T-helper 1 cell treated with Interleukin-12 subunit alpha and Interleukin-12 subunit beta and Interleukin-4 antibody, amounts not matched to agents 30 μg/mL and 1 μg/mL, for 36 hours (primary cell): Measurements from ENCODE around the gene DGCR8.

Experiments used
- H3K27ac Mint-ChIP-seq: one replicate; pipeline ENCODE4 v1.8.0; 2021; ENCODE audit warnings: mild to moderate bottlenecking, mixed read lengths
- H3K27me3 Mint-ChIP-seq: one replicate; pipeline ENCODE4 v1.8.0; 2021; ENCODE audit warnings: low read depth, mixed read lengths
- H3K36me3 Mint-ChIP-seq: one replicate; pipeline ENCODE4 v1.8.0; 2021; ENCODE audit warnings: low read depth, mixed read lengths
- H3K4me1 Mint-ChIP-seq: one replicate; pipeline ENCODE4 v1.8.0; 2021; ENCODE audit warnings: low read depth, mixed read lengths
- H3K4me3 Mint-ChIP-seq: one replicate; pipeline ENCODE4 v1.8.0; 2021; ENCODE audit warnings: mild to moderate bottlenecking, moderate library complexity, mixed read lengths
- H3K9me3 Mint-ChIP-seq: one replicate; pipeline ENCODE4 v1.8.0; 2021; ENCODE audit warnings: mixed read lengths

The DGCR8 gene

DNA sequence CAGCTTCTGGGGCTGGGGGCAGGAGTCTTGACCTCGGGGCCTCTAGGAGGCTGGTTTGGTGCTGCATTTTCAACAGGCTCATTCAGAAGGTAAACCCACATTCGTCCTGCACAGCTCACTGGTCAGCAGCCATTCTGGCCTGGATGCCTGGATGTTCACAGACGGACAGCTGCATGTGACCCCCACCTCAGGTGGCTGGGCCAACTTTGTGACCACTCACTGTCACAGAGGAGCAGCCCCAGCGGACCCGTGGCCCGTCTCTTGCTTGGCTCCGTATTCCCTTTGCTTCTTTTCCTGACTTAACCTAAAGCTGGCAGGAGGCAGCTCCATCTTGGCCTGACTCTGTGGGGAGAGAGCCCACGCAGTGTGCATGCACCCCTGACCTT is 8.2 kb downstream of the DGCR8 start:
- no peak overlapping the region for H3K27ac Mint-ChIP-seq

DNA sequence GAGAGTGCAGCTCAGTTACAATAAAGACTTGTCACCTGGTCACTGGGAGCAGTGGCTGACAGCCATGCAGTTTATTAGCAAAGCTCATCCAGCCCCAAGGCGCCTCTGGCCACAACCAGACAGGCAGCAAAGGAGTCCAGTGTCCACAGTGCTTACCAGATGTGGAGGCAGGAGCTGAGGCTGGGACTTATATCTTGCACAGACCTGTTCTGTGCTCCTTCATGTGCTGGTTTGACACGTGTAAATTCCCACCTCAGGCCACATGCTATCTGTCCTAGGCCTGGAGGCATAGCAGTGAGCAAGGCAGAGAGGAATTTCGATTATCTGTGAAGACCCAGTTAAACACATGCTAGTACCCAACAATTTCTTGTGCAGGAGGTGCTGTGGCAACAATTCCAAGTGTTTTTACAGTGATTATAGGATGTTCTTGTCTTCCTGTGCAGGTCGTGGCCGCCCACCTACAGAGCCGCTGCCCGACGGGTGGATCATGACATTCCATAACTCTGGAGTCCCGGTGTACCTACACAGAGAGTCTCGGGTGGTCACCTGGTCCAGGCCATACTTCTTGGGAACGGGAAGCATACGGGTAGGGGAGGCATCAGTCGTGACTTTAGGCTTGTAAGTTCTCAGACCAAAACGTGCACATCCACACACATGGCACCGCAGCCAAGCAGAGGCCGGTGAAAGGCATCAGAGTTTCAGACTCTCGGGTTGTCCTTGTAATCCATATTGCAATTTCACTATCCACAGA is 9.4 kb downstream of the DGCR8 start:
- H3K9me3 Mint-ChIP-seq = no peaks in the 10 kb centered on the region
- no peaks in the 10 kb centered on the region for H3K27me3 Mint-ChIP-seq
- peaks cover 21% of the 10 kb centered on the region for H3K4me1 Mint-ChIP-seq
- no peak overlapping the region for H3K27ac Mint-ChIP-seq
- H3K4me3 Mint-ChIP-seq = no peak overlapping the region
- peaks cover 50% of the 10 kb centered on the region for H3K36me3 Mint-ChIP-seq

More for the DNA sequence above, 8.2 kb downstream of the DGCR8 start:
- H3K9me3 Mint-ChIP-seq = no peaks in the 10 kb centered on the region
- no peak overlapping the region for H3K4me3 Mint-ChIP-seq
- peaks cover 26% of the 10 kb centered on the region for H3K4me1 Mint-ChIP-seq
- H3K27me3 Mint-ChIP-seq = no peaks in the 10 kb centered on the region
- H3K36me3 Mint-ChIP-seq = peaks cover 41% of the 10 kb centered on the region

DNA sequence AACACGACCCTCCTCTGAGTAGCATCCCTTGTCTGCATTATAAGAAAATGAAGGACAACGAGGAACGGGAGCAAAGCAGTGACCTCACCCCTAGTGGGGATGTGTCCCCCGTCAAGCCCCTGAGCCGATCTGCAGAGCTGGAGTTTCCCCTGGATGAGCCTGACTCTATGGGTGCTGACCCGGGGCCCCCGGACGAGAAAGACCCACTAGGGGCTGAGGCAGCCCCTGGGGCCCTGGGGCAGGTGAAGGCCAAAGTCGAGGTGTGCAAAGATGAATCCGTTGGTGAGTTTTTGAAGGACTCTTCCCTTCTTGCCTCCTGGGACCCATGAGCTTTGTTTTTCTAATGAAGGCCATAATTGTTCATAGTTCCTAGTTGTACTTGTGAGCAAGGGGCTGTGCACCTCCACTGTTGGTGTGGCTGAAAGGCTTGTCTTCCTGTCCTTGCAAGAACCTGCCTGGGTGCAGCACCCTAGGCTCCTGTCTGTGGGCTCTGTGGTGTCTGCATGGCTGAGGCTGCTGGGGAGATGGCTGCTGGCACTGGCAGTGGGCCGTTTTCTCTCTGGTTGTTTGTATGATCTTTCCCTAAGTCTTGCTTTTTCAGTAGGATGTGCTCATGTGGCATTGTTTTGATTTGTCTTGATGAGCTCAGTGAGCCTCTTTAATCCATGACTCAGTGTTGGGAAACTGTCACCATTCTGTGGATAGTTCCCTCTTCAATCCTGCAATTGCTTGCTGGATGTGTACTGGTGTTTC is 10.1 kb downstream of the DGCR8 start:
- H3K27ac Mint-ChIP-seq = no peak overlapping the region
- no peaks in the 10 kb centered on the region for H3K9me3 Mint-ChIP-seq
- no peaks in the 10 kb centered on the region for H3K27me3 Mint-ChIP-seq
- H3K4me1 Mint-ChIP-seq = peaks cover 16% of the 10 kb centered on the region
- peaks cover 55% of the 10 kb centered on the region for H3K36me3 Mint-ChIP-seq
- no peak overlapping the region for H3K4me3 Mint-ChIP-seq

DNA sequence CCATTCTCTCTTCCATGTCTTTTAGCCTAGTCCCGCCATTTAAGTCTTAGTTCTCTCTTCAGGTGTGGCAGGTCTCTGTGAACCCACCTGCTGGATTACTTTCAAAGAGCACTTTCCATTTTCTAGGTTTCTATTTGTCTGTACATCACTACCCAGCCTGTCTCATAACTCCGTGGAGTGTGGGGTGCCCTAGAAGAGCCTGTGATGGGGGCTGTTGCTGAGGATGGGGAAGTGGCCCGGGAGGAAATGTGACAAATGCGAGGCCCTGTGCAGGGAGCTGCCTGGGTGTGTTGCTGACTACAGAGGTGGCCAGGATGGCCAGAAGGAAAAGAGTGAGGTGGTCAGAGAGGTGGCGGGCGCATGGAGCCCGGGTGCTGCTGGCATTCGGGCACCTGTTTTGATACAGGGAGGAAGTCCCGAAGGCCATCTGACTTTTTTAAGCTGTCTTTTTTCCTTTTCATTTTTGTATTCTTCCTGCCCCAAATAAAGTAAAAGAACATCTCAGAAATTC is 10.7 kb downstream of the DGCR8 start:
- Mint-ChIP-seq H3K27me3 (no peaks in the 10 kb centered on the region), H3K9me3 (no peaks in the 10 kb centered on the region), H3K36me3 (peaks cover 59% of the 10 kb centered on the region), H3K4me3 (no peak overlapping the region), H3K4me1 (peaks cover 18% of the 10 kb centered on the region), H3K27ac (peak overlapping the region; percentile 1)

DNA sequence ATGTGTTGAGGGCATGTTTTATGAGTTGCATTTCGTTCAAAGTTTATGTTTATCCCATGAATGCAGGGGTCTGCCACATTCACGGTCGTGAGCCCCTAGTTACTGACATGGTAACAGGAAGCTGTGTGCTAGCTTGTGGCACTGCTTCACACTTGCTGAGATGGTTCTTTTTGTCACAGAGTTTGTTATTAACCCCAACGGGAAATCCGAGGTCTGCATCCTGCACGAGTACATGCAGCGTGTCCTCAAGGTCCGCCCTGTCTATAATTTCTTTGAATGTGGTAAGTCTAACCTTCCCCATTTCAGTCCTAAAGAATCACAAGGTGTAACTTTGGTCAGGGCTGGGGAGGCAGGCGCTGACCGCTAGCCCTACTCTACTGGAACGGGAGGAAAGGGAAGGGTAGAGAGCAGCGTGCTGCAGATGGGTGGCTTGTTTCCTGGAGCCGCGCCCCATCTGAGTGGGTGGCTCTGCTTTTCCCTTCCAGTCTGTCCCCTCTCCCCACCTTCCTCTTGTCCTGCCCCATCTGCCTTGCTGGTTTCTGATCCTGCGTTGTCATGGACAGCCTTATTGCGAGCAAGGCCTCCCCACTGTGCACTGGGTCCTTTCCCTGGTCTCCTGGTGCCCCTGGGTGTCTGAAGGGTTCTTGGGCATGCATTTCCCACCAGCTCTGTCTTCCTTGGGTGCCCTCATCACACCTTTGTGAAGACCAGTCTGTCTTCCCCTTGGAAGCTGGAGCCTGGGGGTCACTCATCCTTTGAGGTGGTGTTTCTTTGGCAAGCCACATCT is 11.8 kb downstream of the DGCR8 start:
- Mint-ChIP-seq H3K27me3 (no peaks in the 10 kb centered on the region), H3K4me3 (no peak overlapping the region), H3K36me3 (peaks cover 62% of the 10 kb centered on the region), H3K9me3 (no peaks in the 10 kb centered on the region), H3K27ac (no peak overlapping the region), H3K4me1 (peaks cover 15% of the 10 kb centered on the region)

DNA sequence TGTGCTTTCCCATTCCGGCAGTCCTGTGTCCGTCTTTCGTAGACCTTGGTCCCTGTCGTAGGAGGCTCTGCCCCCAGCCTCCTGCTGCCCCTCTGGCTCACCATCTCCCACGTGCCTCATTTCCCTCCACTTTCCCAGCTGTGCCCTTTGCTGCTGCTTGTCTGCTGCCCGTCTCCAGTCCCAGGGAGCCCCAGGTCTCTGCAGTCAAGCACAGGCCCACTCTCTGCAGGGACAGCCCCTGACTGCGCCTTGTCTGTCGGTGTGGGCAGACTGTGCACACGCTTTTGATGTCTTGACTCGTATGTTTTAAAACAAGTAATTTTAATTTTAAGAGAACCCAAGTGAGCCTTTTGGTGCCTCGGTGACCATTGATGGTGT is 12.4 kb downstream of the DGCR8 start:
- H3K4me3 Mint-ChIP-seq = no peak overlapping the region
- peaks cover 62% of the 10 kb centered on the region for H3K36me3 Mint-ChIP-seq
- H3K27ac Mint-ChIP-seq = no peak overlapping the region

DNA sequence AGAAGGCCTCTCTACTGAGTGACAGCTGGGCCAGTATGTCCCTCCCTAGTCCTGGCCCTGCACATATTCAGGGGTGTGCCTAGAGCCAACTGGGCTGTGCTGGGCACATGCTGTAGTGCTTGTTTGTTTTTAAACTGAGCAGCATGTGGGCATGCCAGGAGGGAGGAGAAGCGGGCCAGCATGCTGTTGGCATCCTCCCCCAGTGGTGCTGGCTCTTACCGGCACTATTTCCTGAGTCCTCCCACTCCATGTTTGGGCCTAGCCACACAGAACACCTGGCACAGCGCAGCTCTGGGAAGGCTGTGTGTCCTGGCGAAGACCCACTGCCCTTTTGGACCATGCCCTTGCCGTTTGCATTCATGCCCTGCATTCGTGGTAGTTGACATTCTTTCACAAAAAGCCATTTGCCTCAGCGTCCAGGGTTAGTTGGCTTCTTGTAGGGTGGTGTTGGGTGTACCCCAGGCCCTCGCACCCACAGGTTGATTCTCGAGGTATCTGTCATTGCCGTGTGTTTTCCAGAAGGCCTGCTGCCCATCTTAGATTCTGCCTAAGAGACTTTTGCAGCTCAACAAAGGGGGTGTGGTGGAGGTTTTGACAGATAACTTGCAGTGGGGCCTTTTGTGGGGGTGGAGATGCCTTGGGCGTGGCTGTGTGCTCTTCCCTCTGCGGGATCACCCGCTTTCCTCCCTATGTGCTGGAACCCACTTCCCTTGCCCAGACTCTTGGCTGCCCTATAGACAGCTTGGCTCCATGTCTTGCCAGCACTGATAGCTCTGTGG is 13.6 kb downstream of the DGCR8 start:
- Mint-ChIP-seq H3K4me1 (peaks cover 16% of the 10 kb centered on the region), H3K27ac (no peak overlapping the region), H3K36me3 (peaks cover 63% of the 10 kb centered on the region), H3K27me3 (no peaks in the 10 kb centered on the region), H3K9me3 (no peaks in the 10 kb centered on the region), H3K4me3 (no peak overlapping the region)

More for the DNA sequence above, 12.4 kb downstream of the DGCR8 start:
- Mint-ChIP-seq H3K4me1 (peaks cover 15% of the 10 kb centered on the region), H3K27me3 (no peaks in the 10 kb centered on the region), H3K9me3 (no peaks in the 10 kb centered on the region)

DNA sequence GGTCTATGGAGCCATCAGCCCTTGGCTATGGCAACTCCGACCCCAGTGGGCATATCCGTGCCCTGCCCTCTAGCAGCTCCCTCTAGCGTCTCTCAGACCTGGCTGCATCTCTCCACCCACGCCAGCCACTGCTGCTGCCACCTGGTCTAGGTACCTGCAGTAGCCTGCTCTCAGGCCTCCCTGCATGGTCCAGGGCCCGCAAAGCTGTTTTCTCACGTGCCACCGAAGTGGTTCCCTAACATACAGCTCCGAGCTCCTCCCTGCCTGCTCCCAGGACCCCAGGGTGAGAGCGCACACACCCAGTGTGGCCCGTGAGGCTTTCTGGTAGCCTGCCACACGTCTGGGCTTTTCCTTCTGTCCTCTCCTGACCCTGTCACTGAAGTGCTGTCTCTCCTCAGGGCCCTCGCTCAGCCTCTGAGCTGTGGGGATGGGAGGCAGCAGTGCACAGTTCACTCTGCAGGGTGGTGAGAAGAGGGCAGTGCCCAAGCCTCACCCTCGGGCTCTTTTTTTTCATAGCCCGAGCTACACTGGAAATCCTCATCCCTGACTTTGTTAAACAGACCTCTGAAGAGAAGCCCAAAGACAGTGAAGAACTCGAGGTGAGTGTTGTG is 14.3 kb downstream of the DGCR8 start:
- Mint-ChIP-seq H3K36me3 (peaks cover 69% of the 10 kb centered on the region), H3K4me1 (peaks cover 23% of the 10 kb centered on the region), H3K4me3 (no peak overlapping the region), H3K27me3 (no peaks in the 10 kb centered on the region), H3K9me3 (no peaks in the 10 kb centered on the region), H3K27ac (no peak overlapping the region)

DNA sequence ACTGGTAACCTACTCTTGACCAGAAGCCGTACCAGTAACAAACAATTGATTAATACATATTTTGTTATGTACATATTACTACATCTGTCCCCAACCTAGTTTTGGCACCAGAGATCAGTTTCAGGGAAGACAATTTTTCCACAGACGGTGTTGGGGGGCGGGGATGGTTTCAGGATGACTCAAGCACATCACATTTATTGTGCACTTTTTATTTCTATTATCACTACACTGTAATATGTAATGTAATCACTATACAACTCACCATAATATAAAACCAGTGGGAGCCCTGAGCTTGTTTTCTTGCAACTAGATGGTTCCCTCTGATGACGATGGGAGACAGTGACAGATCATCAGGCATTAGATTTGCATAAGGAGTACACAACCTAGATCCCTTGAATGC is 15.5 kb downstream of the DGCR8 start:
- H3K4me1 Mint-ChIP-seq = peaks cover 33% of the 10 kb centered on the region
- no peak overlapping the region for H3K27ac Mint-ChIP-seq
- H3K4me3 Mint-ChIP-seq = no peak overlapping the region
- peaks cover 65% of the 10 kb centered on the region for H3K36me3 Mint-ChIP-seq
- no peaks in the 10 kb centered on the region for H3K27me3 Mint-ChIP-seq
- no peaks in the 10 kb centered on the region for H3K9me3 Mint-ChIP-seq

DNA sequence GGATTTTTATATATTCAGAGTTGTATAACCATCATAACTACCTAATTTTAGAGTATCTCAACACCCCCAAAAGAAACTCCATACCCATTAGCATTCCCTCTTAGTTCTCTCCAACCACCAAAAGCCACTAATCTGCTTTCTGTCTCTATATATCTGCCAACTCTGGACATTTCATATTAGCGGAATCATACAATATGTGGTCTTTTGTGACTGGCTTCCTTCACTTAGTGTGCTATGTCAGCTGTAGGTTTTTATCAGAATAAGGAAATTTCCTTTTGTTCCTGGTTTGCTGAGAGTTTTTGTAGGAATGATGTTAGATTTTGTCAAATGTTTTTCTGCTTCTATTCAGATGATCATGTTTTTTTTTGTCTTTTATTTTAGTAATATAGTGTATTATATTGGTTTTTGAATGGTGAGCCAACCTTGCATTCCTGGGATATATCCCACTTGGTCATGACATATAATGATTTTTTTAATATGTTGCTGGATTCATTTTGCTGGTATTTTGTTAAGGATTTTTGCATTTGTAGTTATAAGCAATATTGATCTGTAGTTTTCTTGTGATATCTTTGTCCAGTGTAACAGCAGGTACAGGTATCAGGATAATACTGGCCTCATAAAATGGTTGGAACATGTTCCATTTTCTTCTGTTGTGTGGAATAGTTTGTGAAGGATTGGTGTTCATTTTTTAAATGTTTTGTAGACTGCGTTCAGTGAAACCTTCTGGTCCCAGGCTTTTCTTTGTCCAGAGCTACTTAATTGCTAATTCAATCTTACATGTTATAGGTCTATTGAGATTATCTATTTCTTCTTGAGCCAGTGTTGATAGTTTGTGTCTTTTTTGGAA is 16.8 kb downstream of the DGCR8 start:
- Mint-ChIP-seq H3K9me3 (no peaks in the 10 kb centered on the region), H3K36me3 (peaks cover 54% of the 10 kb centered on the region), H3K27ac (no peak overlapping the region), H3K4me3 (no peak overlapping the region), H3K4me1 (peaks cover 38% of the 10 kb centered on the region), H3K27me3 (no peaks in the 10 kb centered on the region)

DNA sequence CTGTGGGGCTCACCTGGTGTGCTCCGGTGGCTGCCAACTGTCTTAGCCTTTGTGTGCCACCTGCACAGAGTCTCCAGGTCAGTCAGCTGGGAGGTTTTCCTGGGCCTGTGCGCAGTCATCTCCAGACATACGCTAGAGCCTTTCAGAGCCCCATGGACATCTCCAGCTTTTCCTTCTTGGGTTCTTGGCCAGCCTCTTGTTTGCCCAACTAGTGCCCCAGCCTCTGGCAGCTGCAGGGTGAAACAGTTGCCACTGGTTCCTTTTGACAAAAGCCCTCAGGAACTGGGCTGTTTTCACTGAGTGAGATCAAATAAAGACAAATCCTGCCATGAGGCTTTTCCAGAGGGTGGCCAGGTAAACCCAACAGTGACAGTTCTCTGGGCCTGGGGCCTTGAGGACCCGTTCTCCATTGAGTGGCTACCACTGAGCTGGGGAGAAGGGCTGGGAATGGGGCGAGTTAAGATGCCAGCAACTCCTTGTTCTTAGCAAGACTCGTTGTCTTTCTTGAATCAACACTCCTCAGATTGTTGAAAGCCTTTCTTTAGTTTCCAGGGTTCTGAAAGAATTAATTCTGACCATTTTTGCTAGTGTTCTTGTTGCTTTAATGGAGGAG is 19.2 kb downstream of the DGCR8 start:
- Mint-ChIP-seq H3K36me3 (peaks cover 58% of the 10 kb centered on the region), H3K27me3 (no peaks in the 10 kb centered on the region), H3K4me3 (no peak overlapping the region), H3K27ac (peak overlapping the region; percentile 86), H3K9me3 (no peaks in the 10 kb centered on the region), H3K4me1 (peaks cover 44% of the 10 kb centered on the region)

DNA sequence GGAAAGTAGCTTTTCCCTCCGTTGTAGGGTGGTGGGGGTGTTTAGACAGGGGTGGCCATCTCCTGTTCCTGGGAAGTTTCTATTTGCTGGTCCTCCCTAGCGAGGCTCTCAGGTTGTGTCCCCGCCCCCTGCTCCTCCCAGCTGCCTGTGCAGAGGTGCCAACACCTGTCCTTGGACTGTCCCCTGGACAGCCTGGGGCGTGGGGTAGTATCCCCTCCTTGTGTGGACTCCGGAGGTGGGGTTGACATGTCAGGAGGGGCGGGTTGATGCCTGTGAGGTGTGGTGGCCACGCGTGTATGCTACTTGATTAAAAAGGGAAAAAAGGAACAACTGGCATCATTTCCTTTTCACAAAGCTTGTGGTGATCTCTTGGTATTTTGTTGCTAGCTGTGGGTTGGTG is 21.6 kb downstream of the DGCR8 start:
- H3K27me3 Mint-ChIP-seq = no peaks in the 10 kb centered on the region
- H3K4me1 Mint-ChIP-seq = peaks cover 41% of the 10 kb centered on the region
- peak overlapping the region; percentile 45 for H3K27ac Mint-ChIP-seq
- peaks cover 37% of the 10 kb centered on the region for H3K36me3 Mint-ChIP-seq
- no peaks in the 10 kb centered on the region for H3K9me3 Mint-ChIP-seq
- no peak overlapping the region for H3K4me3 Mint-ChIP-seq
